DMS 273 (cell line): ENCODE results near the gene MYO15B.

Source experiments
- DNase-seq: peaks from one replicate; lab custom pipeline; 2025; ENCODE audit not compliant: unreplicated experiment; lab: John Stamatoyannopoulos, UW

Gene MYO15B

DNA sequence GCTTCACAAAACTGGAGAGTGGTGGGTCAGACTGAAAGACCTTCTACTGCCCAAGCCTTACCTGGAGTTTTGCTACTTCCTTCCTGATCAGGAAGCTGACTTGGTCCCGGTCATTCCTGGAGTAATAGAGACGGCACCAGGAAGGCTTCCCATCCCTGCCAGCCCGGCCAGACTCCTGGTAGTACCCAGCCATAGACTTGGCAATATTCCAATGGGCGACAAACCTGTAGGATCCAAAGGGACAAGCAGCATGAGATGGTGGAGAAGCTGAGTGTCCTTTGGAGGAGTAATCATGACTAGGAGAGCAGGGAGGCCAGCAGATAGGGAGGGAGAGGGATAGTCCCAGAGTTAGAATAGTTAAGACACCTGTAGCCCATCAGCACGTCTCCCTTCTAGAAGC is 70.6 kb downstream of the MYO15B start:
- DNase-seq: no peak

DNA sequence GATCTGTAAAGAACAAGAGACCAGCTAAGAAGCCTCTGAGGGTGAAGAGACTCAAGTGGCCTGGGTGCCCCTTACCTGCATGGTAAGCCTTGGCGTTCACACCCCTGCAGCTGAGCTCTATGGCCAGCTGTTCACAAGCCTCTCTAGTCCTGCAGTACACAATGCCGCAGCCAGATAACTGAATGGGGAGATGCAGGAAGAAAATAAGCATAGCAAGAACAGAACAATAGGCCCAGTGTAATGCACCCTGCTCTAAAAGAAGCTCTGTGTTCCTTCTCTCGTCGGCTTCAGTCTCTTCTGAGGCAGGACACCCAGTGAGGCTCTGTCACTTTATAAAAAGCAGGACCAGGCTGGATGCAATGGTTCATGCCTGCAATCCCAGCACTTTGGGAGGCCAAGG is 73.9 kb downstream of the MYO15B start:
- DNase-seq: no peak

DNA sequence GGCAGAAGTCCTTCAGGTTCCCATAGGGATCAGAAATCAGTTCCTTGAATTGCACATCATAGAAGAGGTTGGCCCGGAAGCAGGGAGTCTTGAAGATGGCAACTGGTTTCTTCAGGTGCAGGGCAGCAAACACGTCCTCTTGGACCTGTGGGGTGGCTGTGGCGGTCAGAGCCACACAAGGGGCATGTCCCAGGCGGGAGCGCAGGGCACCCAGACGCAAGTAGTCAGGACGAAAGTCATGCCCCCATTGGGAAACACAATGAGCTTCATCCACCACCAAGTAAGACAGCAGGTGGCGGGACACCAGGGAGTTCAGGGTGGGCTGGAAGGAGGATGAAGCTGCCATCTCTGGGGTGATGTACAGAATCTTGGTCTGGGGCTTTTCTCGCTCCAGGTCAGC is 74.9 kb downstream of the MYO15B start:
- DNase-seq: no peak

DNA sequence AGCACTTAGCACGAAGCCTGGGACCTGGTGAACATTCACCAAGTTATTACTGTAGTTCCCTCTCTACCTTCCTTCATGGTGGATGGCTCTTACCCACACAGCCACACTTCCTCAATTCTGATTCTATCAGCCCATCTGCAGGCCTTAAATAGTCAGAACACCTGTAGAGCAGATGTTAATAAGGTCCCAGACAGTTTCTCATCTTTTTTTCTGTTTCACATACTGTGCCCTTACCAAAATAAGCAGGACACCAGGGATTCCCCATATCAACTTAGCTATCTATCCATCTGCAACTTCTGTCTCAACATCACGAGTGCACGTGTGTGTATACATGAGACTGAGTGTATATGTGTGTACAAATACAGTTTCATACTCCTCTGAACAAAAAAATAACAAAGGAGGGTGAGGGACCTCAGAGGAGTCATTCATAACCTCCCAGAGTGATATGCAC is 76.5 kb downstream of the MYO15B start:
- DNase-seq: no peak

DNA sequence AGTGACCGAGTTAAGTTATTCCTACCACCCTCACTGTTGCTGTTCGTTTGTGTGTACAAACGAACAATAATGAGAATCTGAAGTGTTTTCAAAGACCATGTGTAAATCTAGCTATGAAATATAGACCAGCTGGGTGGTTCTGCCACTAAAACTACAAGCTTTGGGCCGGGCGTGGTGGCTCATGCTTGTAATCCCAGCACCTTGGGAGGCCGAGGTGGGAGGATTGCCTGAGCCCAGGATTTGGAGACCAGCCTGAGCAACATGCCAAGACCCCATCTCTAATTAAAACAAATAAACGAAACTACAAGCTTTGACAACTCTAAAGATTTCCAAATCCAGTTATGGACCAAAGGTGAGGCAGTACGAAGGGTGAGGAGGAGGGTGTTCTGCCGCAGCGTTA is 78.4 kb downstream of the MYO15B start:
- no peak for DNase-seq

DNA sequence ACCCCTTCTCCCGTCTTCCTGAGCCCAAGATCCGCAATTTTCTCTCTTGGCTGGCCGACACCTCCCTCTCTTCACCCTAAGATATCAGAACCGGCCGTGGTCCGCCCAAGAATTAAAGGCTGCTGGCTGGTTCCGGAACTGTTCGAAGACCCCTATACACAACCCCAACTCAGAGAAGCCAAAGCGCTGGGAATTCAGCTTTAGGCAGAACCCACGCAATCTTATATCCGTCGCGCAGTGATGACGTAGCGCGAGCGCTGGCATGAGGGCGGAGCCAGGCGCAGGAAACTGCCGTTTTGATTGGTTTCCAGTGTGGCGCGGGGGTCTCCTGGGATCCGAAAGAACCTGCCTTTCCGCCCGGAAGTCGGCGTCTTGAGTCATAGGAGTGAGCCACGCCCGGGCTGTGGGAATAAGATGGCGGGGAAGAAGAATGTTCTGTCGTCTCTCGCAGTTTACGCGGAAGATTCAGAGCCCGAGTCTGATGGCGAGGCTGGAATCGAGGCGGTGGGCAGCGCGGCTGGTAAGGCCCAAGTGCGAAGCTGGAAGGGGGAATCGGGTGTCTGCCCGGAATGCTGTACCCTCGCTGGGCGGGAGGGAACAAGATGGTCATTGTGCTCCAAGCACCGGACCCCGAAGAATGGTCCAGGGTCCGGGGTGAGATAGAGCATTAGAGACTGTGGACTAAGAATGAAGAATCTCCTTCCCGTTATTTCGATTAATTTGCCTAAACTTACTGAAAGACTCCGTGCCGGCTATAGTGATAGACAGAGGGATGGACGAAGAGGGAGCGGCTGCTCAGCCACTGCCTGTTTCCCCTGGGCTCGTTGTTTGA is 79.6 kb downstream of the MYO15B start, which contains the start of the genes RECQL5 and SAP30BP:
Gene RECQL5, minus strand, starts transcription at position 196 of the 832 bp plus-strand sequence. CDS start 597 bp downstream, outside the sequence.
Gene SAP30BP, plus strand, starts transcription at position 380 of the 832 bp plus-strand sequence. Its CDS starts 35 bp downstream, at position 415.
- peak; percentile 99 for DNase-seq

DNA sequence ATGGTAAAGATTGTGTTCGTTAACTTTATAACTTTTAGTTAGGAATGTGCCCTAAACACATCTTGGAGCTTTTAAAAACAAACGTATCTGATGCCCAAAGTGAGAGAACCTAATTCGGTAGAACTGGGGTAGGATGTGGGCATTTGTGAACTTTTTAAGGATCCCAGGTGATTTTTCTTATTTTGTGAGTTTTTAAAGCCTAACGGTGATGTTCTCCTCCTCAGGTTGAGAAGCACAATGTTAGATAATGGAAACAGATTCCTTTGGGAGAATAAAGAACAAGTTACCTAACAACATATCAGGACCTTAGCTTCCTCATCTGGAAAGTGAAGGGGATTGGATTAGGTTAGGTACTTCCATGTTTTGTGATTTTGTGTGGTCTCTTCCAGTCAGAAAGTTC is 80.2 kb downstream of the MYO15B start:
- no peak for DNase-seq

DNA sequence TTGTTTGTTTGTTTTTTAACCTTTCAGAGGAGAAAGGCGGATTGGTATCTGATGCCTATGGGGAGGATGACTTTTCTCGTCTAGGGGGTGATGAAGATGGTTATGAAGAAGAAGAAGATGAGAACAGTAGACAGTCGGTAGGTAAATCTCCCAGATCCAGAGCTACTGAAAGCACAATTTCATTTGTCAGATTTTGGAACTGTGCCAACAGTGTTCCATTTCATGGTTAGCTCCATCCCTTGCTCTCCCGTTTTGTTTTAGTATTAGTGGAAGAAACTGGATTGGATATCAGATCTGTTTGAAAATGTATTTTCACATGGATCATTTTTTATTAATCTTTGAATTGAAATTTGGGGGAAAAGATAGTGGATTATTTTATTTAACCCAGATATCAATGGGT is 80.9 kb downstream of the MYO15B start:
- DNase-seq: peak; percentile 32

DNA sequence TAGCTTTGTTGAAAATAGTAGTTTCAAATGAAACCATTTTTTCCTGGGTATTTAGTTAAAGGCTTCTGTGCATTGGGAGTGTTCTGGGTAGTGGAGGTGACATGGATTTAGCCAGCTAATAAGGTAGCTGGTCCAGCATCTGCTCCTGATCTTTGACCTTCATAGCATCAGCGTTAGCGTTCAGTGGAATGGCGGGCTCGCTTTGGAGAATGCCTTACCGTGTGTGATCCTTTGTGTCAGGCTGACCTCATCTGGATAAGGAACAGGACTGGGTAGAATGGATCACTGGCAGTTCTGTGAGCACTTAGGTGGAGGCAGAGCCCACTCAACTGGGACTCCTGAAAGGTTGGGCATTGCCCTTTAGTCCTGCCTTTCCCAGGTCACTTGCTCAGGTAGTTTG is 83.3 kb downstream of the MYO15B start:
- DNase-seq: no peak

DNA sequence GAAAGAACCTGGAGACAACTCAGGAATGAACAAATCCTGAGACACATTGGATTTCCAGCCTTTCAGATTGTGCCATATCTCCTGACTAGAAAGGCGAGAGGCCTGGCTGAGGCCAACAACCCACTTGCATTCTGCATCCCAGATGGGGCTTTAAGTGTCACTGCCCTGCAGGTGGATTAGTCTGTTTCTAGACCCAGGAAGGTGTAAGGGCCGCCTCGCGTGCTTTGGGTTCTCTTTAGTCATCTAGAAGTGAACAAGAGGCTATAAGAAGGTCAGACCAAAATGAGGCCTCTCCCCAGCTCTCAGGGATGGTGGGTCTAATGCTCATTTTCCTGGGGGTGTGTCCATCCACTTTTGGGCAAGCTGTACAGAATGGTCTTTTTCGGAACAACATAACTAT is 84.4 kb downstream of the MYO15B start:
- DNase-seq: no peak

DNA sequence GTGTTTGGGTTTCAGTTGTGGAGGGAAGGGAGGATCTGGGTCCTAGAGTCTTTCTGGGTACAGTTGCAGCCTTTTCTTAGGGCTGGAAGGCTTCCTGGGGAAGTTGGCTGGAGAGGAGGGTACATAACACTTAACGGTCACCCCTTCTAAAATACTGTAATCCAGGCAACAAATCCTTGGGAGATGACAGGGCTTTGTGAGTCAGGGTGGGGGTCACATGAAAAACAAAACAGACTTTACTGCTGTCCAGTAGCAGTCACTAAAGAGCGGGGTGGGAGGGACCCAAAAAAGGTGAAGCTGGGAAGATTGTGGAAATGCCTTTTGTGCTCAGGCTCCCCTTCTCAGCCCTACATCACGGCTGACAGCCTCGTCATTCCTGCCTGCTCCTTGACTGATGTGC is 85.9 kb downstream of the MYO15B start:
- DNase-seq: no peak
